CD1c-positive myeloid dendritic cell (primary cell): ENCODE measurements around the gene PRRC2A.

Experiments
- DNase-seq: peaks from one replicate; pipeline ENCODE4 v3.0.0-alpha.2; 2016; ENCODE audit errors: extremely low spot score

The PRRC2A gene

DNA sequence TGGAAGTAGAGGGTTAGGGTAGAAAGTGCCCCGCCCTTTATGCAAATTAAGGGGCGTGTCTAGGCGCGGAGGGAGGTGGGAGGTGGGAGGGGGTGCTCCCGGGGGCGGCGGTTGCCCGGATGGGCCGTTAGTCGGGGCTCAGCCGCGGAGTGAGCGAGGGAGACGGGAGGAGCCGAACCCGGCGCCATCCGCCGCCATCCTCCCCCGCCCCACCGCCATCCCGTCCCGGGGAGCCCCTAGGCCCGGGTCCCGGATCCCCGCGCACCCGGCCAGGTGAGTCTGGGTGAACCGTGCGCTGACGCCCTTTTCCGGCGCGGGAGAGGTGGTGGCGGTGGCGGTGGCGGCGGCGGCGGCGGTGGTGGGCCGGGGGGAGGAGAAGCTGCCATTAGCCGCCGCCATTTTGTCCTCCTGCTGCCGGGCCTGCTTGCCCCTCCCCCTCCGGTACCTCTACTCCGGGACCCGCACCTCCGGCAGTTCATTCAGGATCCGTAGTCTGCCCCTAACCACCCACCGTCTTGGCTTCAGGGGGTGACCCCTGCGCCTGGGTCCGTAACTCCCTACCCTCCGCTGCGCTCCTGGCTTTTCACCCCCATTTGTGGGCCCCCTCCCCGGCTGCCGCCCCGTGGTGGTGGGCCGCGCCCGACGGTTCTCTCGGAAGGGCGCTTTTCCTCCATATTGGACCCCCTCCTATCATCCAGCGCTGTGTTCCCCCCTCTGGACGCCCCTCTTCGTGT is at the start of gene PRRC2A:
TSS of gene PRRC2A (plus strand) at position 130 of the 734 bp plus-strand sequence. CDS start 2,075 bp downstream, outside the sequence.
- DNase-seq, result no peak

DNA sequence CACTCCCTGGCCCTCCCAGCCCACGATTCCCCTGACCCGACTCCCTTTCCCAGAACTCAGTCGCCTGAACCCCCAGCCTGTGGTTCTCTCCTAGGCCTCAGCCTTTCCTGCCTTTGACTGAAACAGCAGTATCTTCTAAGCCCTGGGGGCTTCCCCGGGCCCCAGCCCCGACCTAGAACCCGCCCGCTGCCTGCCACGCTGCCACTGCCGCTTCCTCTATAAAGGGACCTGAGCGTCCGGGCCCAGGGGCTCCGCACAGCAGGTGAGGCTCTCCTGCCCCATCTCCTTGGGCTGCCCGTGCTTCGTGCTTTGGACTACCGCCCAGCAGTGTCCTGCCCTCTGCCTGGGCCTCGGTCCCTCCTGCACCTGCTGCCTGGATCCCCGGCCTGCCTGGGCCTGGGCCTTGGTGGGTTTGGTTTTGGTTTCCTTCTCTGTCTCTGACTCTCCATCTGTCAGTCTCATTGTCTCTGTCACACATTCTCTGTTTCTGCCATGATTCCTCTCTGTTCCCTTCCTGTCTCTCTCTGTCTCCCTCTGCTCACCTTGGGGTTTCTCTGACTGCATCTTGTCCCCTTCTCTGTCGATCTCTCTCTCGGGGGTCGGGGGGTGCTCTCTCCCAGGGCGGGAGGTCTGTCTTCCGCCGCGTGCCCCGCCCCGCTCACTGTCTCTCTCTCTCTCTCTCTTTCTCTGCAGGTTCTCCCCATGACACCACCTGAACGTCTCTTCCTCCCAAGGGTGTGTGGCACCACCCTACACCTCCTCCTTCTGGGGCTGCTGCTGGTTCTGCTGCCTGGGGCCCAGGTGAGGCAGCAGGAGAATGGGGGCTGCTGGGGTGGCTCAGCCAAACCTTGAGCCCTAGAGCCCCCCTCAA is 48.2 kb upstream of the PRRC2A start, which contains the start of gene LTA:
TSS of gene LTA (plus strand) at position 249 of the 871 bp plus-strand sequence. CDS start at position 703, 454 bp downstream.
- no peak for DNase-seq

DNA sequence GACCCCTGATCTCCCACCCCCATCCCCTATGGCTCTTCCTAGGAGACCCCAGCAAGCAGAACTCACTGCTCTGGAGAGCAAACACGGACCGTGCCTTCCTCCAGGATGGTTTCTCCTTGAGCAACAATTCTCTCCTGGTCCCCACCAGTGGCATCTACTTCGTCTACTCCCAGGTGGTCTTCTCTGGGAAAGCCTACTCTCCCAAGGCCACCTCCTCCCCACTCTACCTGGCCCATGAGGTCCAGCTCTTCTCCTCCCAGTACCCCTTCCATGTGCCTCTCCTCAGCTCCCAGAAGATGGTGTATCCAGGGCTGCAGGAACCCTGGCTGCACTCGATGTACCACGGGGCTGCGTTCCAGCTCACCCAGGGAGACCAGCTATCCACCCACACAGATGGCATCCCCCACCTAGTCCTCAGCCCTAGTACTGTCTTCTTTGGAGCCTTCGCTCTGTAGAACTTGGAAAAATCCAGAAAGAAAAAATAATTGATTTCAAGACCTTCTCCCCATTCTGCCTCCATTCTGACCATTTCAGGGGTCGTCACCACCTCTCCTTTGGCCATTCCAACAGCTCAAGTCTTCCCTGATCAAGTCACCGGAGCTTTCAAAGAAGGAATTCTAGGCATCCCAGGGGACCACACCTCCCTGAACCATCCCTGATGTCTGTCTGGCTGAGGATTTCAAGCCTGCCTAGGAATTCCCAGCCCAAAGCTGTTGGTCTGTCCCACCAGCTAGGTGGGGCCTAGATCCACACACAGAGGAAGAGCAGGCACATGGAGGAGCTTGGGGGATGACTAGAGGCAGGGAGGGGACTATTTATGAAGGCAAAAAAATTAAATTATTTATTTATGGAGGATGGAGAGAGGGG is 47.0 kb upstream of the PRRC2A start:
- DNase-seq, result no peak

DNA sequence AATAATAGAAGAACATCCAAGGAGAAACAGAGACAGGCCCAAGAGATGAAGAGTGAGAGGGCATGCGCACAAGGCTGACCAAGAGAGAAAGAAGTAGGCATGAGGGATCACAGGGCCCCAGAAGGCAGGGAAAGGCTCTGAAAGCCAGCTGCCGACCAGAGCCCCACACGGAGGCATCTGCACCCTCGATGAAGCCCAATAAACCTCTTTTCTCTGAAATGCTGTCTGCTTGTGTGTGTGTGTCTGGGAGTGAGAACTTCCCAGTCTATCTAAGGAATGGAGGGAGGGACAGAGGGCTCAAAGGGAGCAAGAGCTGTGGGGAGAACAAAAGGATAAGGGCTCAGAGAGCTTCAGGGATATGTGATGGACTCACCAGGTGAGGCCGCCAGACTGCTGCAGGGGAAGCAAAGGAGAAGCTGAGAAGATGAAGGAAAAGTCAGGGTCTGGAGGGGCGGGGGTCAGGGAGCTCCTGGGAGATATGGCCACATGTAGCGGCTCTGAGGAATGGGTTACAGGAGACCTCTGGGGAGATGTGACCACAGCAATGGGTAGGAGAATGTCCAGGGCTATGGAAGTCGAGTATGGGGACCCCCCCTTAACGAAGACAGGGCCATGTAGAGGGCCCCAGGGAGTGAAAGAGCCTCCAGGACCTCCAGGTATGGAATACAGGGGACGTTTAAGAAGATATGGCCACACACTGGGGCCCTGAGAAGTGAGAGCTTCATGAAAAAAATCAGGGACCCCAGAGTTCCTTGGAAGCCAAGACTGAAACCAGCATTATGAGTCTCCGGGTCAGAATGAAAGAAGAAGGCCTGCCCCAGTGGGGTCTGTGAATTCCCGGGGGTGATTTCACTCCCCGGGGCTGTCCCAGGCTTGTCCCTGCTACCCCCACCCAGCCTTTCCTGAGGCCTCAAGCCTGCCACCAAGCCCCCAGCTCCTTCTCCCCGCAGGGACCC is 46.1 kb upstream of the PRRC2A start:
- DNase-seq, result no peak

DNA sequence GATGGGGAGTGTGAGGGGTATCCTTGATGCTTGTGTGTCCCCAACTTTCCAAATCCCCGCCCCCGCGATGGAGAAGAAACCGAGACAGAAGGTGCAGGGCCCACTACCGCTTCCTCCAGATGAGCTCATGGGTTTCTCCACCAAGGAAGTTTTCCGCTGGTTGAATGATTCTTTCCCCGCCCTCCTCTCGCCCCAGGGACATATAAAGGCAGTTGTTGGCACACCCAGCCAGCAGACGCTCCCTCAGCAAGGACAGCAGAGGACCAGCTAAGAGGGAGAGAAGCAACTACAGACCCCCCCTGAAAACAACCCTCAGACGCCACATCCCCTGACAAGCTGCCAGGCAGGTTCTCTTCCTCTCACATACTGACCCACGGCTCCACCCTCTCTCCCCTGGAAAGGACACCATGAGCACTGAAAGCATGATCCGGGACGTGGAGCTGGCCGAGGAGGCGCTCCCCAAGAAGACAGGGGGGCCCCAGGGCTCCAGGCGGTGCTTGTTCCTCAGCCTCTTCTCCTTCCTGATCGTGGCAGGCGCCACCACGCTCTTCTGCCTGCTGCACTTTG is 45.1 kb upstream of the PRRC2A start, which contains the start of gene TNF:
TSS of gene TNF (plus strand) at position 231 of the 567 bp plus-strand sequence. CDS start at position 408, 177 bp downstream.
- peak; percentile 88 for DNase-seq

DNA sequence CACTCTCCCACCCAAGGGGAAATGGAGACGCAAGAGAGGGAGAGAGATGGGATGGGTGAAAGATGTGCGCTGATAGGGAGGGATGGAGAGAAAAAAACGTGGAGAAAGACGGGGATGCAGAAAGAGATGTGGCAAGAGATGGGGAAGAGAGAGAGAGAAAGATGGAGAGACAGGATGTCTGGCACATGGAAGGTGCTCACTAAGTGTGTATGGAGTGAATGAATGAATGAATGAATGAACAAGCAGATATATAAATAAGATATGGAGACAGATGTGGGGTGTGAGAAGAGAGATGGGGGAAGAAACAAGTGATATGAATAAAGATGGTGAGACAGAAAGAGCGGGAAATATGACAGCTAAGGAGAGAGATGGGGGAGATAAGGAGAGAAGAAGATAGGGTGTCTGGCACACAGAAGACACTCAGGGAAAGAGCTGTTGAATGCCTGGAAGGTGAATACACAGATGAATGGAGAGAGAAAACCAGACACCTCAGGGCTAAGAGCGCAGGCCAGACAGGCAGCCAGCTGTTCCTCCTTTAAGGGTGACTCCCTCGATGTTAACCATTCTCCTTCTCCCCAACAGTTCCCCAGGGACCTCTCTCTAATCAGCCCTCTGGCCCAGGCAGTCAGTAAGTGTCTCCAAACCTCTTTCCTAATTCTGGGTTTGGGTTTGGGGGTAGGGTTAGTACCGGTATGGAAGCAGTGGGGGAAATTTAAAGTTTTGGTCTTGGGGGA is 44.4 kb upstream of the PRRC2A start:
- no peak for DNase-seq

DNA sequence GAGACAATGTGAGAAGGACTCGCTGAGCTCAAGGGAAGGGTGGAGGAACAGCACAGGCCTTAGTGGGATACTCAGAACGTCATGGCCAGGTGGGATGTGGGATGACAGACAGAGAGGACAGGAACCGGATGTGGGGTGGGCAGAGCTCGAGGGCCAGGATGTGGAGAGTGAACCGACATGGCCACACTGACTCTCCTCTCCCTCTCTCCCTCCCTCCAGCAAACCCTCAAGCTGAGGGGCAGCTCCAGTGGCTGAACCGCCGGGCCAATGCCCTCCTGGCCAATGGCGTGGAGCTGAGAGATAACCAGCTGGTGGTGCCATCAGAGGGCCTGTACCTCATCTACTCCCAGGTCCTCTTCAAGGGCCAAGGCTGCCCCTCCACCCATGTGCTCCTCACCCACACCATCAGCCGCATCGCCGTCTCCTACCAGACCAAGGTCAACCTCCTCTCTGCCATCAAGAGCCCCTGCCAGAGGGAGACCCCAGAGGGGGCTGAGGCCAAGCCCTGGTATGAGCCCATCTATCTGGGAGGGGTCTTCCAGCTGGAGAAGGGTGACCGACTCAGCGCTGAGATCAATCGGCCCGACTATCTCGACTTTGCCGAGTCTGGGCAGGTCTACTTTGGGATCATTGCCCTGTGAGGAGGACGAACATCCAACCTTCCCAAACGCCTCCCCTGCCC is 43.5 kb upstream of the PRRC2A start:
- DNase-seq, result no peak

DNA sequence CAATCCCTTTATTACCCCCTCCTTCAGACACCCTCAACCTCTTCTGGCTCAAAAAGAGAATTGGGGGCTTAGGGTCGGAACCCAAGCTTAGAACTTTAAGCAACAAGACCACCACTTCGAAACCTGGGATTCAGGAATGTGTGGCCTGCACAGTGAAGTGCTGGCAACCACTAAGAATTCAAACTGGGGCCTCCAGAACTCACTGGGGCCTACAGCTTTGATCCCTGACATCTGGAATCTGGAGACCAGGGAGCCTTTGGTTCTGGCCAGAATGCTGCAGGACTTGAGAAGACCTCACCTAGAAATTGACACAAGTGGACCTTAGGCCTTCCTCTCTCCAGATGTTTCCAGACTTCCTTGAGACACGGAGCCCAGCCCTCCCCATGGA is 42.9 kb upstream of the PRRC2A start:
- no peak for DNase-seq

DNA sequence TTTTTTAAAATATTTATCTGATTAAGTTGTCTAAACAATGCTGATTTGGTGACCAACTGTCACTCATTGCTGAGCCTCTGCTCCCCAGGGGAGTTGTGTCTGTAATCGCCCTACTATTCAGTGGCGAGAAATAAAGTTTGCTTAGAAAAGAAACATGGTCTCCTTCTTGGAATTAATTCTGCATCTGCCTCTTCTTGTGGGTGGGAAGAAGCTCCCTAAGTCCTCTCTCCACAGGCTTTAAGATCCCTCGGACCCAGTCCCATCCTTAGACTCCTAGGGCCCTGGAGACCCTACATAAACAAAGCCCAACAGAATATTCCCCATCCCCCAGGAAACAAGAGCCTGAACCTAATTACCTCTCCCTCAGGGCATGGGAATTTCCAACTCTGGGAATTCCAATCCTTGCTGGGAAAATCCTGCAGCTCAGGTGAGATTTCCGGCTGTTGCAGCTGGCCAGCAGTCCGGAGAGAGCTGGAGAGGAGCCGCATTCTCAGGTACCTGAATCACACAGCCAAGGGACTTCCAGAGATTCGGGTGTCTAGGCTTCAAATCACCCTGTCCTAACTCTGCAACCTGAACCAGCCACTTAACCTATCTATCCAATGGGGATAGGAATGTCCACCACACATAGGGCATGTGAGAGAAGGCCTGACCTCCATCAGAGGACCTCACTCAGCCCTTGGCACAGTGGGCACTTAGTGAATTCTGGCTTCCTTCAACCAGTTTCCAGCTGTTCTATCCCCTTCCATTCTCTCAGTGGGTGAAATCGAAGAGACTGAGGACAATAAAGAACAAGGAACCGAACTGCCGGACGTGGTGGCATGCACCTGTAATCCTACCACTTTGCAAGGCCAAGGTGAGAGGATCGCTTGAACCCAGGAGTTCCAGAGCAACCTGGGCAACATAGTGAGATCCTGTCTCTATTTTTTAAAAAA is 42.1 kb upstream of the PRRC2A start:
- DNase-seq, result no peak

DNA sequence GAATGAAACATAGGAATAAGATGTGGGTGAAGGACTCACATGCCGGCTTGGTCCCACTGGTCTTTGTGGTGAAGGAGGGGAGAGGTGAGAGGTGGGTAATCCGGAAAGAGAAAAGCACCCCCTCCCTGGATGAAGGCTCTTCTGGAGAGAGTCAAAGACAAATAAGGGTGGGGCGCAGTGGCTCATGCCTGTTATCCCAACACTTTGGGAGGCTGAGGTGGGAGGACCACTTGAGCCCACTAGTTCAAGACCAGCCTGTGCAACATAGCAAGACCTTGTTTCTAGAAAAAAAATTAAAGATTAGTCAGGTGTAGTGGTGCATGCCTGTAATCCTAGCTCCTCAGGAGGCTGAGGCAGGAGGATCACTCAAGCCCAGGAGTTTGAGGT is 41.4 kb upstream of the PRRC2A start:
- no peak for DNase-seq

DNA sequence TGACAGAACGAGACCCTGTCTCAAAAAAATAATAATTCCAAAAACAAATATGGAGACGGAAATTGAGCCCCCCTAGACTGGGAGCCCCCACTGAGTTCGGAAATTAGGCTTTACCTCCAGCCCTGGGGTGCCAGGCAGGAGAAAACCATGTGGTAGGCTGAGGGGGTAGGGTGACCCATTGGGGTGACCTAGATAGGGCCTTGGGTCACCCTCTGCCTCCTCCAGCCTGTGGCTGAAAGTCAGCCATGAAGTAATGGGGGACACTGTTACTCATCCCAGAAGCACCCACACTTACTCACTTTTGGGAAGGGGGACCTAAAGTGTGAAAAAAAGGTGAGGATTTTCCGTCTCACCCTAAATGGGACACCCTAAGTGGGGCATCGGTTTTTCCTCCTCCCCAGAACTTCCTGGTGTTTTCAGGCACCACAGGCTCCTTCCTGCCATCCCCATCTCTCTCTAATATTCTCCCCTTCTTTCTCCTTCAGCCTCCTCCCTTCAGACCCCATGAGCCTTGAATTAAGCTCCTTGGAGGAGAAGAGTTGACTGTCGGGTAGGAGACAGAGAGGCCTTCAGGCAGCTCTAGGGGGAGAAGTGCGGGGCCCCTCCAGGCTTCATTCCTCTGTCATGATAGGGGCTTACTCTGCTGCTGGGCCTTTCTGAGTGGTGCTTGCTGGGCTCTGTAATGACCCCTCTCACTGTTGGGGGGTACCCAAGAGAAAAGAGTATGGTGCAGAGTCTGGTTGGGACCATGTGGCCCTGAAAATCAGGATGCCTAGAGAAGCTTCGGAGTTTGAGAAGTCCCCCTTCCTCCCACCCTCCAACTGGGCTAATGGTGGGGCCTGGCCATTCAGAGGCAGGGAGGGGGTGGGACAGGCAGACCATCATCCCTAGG is 40.7 kb upstream of the PRRC2A start:
- DNase-seq, result no peak

DNA sequence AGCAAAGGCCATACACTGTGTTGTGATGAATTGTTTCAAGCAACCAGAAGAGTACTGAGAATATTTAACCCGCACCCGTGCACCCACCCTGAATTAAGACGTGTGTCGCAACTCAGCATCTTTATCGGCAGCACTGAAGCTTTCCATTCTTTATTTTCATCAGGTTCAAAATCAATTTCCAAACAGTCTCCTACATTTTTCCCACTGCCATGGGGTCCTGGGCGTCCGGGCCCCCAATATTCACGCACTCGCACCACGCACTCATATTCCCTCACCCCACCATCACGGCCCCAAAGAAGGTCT is 40.1 kb upstream of the PRRC2A start:
- no peak for DNase-seq

DNA sequence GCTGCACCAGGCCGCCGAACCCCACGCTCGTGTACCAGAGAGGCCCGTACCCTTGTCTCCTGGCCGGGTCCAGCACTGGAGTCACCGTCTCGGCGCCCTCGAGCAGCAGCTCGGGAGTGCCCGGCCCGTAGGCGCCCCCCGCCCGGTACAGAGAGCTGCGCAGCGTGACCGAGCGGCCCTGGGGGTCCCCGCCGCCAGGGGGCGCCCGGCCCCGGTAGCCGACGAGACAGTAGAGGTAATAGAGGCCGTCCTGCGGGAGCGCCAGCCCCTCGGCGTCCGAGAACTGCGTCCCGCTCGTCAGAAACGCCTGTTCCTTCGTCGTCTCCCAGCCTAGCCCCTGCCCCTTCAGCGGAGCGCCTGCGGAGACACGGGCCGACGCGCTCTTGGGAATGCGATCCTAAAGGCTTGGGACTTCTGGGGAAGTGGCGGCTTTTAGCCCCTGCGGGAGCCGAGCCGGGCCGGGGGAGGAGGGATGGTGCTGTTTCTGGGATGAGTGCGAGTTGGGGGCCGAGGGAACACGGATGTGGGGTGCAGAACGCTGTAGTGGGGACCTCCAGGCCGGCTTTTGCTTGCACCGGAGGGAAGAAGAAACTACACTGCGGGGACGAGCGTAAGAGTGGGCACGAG is 39.6 kb upstream of the PRRC2A start:
- DNase-seq, result peak; percentile 89

DNA sequence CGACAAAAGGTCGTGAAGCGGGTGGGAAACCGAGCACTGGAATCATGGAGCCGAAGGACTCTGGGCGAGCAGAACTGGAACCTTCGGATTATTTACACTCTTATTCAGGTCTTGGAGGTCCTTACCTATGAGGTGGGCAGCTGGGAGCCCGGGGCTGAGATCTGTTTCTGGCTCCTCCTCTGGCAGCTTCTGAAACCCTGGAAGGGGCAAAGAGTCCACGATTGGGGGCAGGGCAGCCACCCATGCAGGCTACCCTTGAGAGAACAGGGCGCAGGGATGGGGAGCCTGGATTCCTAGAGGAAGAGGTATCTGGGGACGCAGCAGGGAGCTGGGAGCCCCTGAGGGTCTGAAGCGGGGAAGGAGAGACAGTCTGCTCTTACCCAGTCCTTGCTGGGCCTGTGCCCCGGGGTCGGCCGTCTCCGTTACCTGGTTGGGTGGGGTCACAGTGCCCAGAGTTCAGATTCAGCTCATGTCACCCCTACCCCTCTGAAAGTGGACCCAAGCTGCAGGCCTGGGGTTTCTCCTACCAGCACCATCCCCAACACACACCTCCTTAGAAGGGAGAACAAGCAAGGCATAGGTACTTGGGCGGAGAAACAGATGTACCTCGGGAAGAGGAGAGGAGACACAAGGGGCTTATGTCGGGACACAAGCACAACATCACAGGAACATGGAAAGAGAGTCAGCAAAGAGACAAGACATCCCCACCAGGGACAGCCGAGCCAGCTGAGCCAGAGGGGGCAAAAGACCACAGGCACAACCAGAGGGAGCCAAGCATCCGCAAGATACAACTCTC is 38.9 kb upstream of the PRRC2A start:
- no peak for DNase-seq

DNA sequence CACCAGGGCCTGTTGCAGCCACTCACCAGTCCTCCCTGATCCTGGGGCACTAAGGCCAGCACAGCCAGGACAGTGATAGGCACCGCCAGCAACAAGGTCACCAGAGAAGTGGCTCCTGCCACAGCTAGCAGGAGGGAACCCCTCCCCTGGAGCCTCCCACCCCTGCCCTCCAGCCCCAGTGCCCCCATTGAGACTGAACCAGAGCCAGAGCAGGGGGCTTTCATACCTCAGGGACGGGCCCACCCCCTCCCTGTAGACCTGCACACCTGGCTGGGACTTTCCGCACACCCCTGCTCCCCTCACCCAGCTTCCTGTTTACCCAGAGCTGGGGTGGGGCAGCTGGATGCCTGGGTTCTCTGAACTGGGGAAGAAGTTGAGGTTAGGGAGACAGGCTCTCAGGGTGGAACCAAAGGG is 38.3 kb upstream of the PRRC2A start, which contains the start of gene LTB:
TSS of gene LTB (minus strand) at position 195 of the 414 bp plus-strand sequence. CDS start at position 188, 7 bp downstream.
- DNase-seq, result no peak

DNA sequence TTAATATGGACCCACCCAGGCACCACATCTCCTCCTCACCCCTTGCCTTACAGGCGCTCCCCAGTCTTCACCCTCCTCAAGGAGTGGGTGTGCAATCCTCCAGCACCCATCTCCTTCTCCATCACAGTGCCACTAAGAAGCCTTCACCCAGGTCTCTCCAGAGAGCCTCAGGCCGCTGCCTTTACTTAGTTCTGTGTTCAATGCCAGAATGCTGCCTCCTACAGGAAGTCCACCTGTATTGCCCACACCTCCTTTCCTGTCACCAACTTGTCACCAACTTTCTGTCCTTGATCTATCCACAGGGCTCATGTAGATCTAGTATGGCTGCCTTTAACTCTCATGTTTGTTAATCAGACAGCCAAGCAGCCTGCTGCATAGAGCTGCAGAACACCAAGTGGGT is 35.0 kb upstream of the PRRC2A start:
- peak; percentile 27 for DNase-seq
